Upper lobe of left lung (tissue), 6 donors: ENCODE data around the gene RAB6B. TPM values are rescaled to one million over a fixed set of nuclear protein-coding genes. Genes with fewer than 3 reads are reported as not detected.

Experiments
- ATAC-seq, 2 donors: fragments of 200-7000 bp; cut with Tn5 transposase; one replicate each; pipeline ENCODE4 v1.9.1; 2022; ENCODE audit warnings: mild to moderate bottlenecking in 2 of 2, moderate library complexity in 2 of 2; ENCODE audit not compliant: low FRiP score in 2 of 2
- DNase-seq, 2 donors: peaks; one replicate each; pipeline ENCODE4 v3.0.0-alpha.2; 2019 to 2020
- H3K27ac ChIP-seq, 4 donors: fragments of 200-600 bp; sonication (generic); one replicate each; pipeline ENCODE4 v1.5.1; 2016 to 2019
- H3K27me3 ChIP-seq, 4 donors: fragments of 200-600 bp; sonication (generic); one replicate each; pipeline ENCODE4 v1.5.1; 2017 to 2019
- H3K36me3 ChIP-seq, 4 donors: fragments of 200-600 bp; sonication (generic); one replicate each; pipeline ENCODE4 v1.5.1; 2016 to 2019
- H3K4me1 ChIP-seq, 4 donors: fragments of 200-600 bp; sonication (generic); one replicate each; pipeline ENCODE4 v1.5.1; 2018 to 2019
- H3K4me3 ChIP-seq, 4 donors: fragments of 200-600 bp; sonication (generic); one replicate each; pipeline ENCODE4 v1.5.1; 2017 to 2019; ENCODE audit warnings: mild to moderate bottlenecking in 2 of 4, moderate library complexity in 1 of 4
- H3K9me3 ChIP-seq, 4 donors: fragments of 200-600 bp; sonication (generic); one replicate each; pipeline ENCODE4 v1.5.1; 2018 to 2019
- EP300 ChIP-seq, 4 donors: sonication (generic); formaldehyde crosslinking; IDR thresholded peaks; one replicate each; pipeline ENCODE4 v1.5.1; 2017; ENCODE audit warnings: antibody characterized with exemption in 4 of 4, control low read depth in 2 of 4
- POLR2A ChIP-seq, 4 donors: fragments of 450-650 bp; IDR thresholded peaks; one replicate each; pipeline ENCODE4 v1.5.1; 2016 to 2017; ENCODE audit warnings: antibody characterized with exemption in 4 of 4, mild to moderate bottlenecking in 2 of 4
- POLR2AphosphoS5 ChIP-seq, 2 donors: sonication (generic); formaldehyde crosslinking; IDR thresholded peaks; one replicate each; pipeline ENCODE4 v1.5.1; 2017; ENCODE audit warnings: antibody characterized with exemption in 2 of 2
- WGBS, 2 donors: methylation state at CpG; one replicate each; pipeline ENCODE4 v1.1.5; 2017 to 2018; 5-methylcytosine and 5-hydroxymethylcytosine counted together
- total RNA-seq, 6 donors: library from RNA; depleted of rRNA in 4 of 6; stranded (reverse); fragments of >200 nt in 4 of 6; gene quantifications; one replicate each; pipeline versions ENCODE4 v1.1.0 to v1.2.1, GENCODE V29; 2016 to 2021
- TF ChIP-seq, protein P1 (sequence below), 6 experiments: fragments of 450-650 bp in 4 of 6; fragments of 200-600 bp in 2 of 6; sonication (generic) in 2 of 6; IDR thresholded peaks; one replicate each; pipeline ENCODE4 v1.5.1; 2016 to 2019; ENCODE audit warnings: antibody characterized with exemption in 6 of 6
- donor health status: DM: no; HTN: no; CAD: no; lungs with moderate emphysema.
- donor health status: DM: no; HTN: yes; CAD: no; lungs with severe emphysema.

Gene RAB6B
- total RNA-seq, 6 donors from 2014 or later = 1.00 to 6.3 (median 2.8) TPM

GRCh38 chr3:133896002-133896761 lies 500 bp upstream of the RAB6B start:
- H3K4me1 ChIP-seq = peaks cover 13 to 24% (median 18%) of the 10 kb centered on the region in 4 donors
- DNase-seq (peak in 1 of 2 donors; percentile 65), ATAC-seq (peak in 1 of 2 donors; percentile 9)
- WGBS, 2 donors = 25 to 30% methylated on average over 14 to 37 of the region's 37 CpGs
- H3K27me3 ChIP-seq = peaks cover 0 to 14% (median 0%) of the 10 kb centered on the region in 4 donors
- peak overlapping the region in 1 of 4 donors; percentile 22 for H3K27ac ChIP-seq
- no peaks in the 10 kb centered on the region for H3K36me3 ChIP-seq
- H3K9me3 ChIP-seq = no peaks in the 10 kb centered on the region
- TF ChIP-seq, protein P1, sequence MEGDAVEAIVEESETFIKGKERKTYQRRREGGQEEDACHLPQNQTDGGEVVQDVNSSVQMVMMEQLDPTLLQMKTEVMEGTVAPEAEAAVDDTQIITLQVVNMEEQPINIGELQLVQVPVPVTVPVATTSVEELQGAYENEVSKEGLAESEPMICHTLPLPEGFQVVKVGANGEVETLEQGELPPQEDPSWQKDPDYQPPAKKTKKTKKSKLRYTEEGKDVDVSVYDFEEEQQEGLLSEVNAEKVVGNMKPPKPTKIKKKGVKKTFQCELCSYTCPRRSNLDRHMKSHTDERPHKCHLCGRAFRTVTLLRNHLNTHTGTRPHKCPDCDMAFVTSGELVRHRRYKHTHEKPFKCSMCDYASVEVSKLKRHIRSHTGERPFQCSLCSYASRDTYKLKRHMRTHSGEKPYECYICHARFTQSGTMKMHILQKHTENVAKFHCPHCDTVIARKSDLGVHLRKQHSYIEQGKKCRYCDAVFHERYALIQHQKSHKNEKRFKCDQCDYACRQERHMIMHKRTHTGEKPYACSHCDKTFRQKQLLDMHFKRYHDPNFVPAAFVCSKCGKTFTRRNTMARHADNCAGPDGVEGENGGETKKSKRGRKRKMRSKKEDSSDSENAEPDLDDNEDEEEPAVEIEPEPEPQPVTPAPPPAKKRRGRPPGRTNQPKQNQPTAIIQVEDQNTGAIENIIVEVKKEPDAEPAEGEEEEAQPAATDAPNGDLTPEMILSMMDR (IDR thresholded peaks at IDR 0.05) = no peak
- peak overlapping the region; percentile 51 to 82 (median 70) for H3K4me3 ChIP-seq

GRCh38 chr3:133894353-133895207 lies 1.1 kb downstream of the RAB6B start:
- Histone ChIP-seq H3K27ac (no peak overlapping the region), H3K4me3 (peak overlapping the region; percentile 51 to 82 (median 70)), H3K4me1 (peaks cover 13 to 24% (median 18%) of the 10 kb centered on the region in 4 donors), H3K9me3 (no peaks in the 10 kb centered on the region), H3K27me3 (peaks cover 0 to 14% (median 0%) of the 10 kb centered on the region in 4 donors), H3K36me3 (no peaks in the 10 kb centered on the region)
- 31 to 36% methylated on average over 13 to 24 of the region's 52 CpGs for WGBS, 2 donors
- TF ChIP-seq POLR2AphosphoS5 (IDR thresholded peaks at IDR 0.05) (no peak), EP300 (IDR thresholded peaks at IDR 0.05) (no peak), POLR2A (IDR thresholded peaks at IDR 0.05) (no peak)
- TF ChIP-seq, protein P1 (IDR thresholded peaks at IDR 0.05) = no peak
- DNase-seq (peak in 1 of 2 donors; percentile 84), ATAC-seq (peak in 1 of 2 donors; percentile 22)

DNA sequence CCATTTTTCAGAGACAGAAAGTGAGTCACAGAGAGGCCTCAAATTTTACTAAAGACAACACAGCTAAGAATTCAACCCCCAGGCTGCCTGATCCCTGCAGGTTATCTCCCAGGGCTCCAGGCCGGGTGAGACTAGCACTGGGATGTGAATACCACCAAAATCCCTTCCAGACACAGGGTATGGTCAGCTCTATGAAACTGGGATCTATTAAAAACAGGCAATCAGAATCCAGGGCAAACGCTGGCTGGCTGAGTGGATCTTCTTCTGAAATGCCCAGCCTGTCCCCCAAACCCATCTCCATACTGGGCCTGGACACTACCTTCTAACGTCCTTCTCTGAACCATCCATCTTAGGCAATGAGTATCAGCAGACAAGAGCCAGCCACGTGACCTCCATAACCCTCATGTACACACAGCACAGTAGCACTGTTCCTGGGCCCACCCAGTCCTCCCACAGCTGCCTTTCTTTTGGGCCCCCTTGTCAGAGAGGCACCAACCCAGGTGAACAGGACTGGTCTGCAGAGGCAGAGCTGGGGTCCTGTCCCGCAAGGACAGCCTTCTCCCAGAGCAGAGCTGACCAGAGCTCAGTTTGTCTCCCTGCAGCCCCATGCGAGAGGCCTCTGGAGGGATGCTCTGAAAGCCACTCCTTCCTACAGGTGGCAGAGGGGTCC lies 1.9 kb downstream of the RAB6B start:
- WGBS, 2 donors = 80 to 89% methylated on average over 4 to 6 of the region's 6 CpGs
- H3K27me3 ChIP-seq = peaks cover 0 to 14% (median 0%) of the 10 kb centered on the region in 4 donors
- no peaks in the 10 kb centered on the region for H3K9me3 ChIP-seq
- H3K4me1 ChIP-seq = peaks cover 13 to 24% (median 18%) of the 10 kb centered on the region in 4 donors
- TF ChIP-seq EP300 (IDR thresholded peaks at IDR 0.05) (no peak), POLR2AphosphoS5 (IDR thresholded peaks at IDR 0.05) (no peak)
- no peak for ATAC-seq
- DNase-seq = no peak
- H3K36me3 ChIP-seq = no peaks in the 10 kb centered on the region
- no peak overlapping the region for H3K4me3 ChIP-seq
- H3K27ac ChIP-seq = no peak overlapping the region

- no peaks in the 10 kb centered on the region for H3K9me3 ChIP-seq
- 47 to 74% methylated on average over 6 of the region's 6 CpGs for WGBS, 2 donors
- ATAC-seq (no peak), DNase-seq (no peak)
- peaks cover 0 to 14% (median 0%) of the 10 kb centered on the region in 4 donors for H3K27me3 ChIP-seq
- no peak overlapping the region for H3K4me3 ChIP-seq
- no peak for TF ChIP-seq POLR2A (IDR thresholded peaks at IDR 0.05)
- TF ChIP-seq, protein P1 (IDR thresholded peaks at IDR 0.05) = no peak
- TF ChIP-seq EP300 (IDR thresholded peaks at IDR 0.05) = no peak
- no peak for TF ChIP-seq POLR2AphosphoS5 (IDR thresholded peaks at IDR 0.05)
- peaks cover 13 to 24% (median 18%) of the 10 kb centered on the region in 4 donors for H3K4me1 ChIP-seq
- H3K36me3 ChIP-seq = no peaks in the 10 kb centered on the region
- H3K27ac ChIP-seq = no peak overlapping the region
These were observed 3.0 kb downstream of the RAB6B start for GRCh38 chr3:133892541-133893231.
